ENCODE measurements around the gene BAHD1.

DNA sequence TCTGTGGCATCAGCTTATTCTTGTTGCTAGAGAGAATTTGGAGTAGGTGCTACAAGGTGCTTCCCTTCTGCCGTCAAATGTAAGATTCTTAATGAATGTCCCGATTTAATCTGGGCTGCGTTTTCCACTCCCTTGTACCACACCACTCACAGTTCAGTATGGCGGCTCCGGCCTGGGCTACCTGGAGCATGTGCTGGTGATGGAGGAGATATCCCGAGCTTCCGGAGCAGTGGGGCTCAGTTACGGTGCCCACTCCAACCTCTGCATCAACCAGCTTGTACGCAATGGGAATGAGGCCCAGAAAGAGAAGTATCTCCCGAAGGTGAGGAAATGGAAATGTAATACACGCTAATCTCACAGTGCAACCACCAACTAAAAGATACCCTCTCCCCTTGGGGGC lies 30.3 kb upstream of the BAHD1 start:
- TF ChIP-seq, protein P1, sequence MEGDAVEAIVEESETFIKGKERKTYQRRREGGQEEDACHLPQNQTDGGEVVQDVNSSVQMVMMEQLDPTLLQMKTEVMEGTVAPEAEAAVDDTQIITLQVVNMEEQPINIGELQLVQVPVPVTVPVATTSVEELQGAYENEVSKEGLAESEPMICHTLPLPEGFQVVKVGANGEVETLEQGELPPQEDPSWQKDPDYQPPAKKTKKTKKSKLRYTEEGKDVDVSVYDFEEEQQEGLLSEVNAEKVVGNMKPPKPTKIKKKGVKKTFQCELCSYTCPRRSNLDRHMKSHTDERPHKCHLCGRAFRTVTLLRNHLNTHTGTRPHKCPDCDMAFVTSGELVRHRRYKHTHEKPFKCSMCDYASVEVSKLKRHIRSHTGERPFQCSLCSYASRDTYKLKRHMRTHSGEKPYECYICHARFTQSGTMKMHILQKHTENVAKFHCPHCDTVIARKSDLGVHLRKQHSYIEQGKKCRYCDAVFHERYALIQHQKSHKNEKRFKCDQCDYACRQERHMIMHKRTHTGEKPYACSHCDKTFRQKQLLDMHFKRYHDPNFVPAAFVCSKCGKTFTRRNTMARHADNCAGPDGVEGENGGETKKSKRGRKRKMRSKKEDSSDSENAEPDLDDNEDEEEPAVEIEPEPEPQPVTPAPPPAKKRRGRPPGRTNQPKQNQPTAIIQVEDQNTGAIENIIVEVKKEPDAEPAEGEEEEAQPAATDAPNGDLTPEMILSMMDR (IDR thresholded peaks at IDR 0.05) = no peak
- no peak for TF ChIP-seq POLR2A (IDR thresholded peaks at IDR 0.05)
